Neutrophil (primary cell): ENCODE results near the gene GLRA3.

Experiments
- H3K27ac ChIP-seq: fragments of 200-600 bp; sonication (generic); 2 replicates; pipeline ENCODE4 v1.5.1; 2016; ENCODE audit warnings: mild to moderate bottlenecking, moderate library complexity
- H3K27me3 ChIP-seq: fragments of 200-600 bp; sonication (generic); 2 replicates; pipeline ENCODE4 v1.6.0; 2016; ENCODE audit warnings: mild to moderate bottlenecking
- H3K36me3 ChIP-seq: fragments of 200-600 bp; sonication (generic); 2 replicates; pipeline ENCODE4 v1.5.1; 2017
- H3K4me1 ChIP-seq, 2 experiments: fragments of 200-600 bp in 1 of 2; sonication (generic) in 1 of 2; 1 replicate in 1 of 2; 2 replicates in 1 of 2; pipeline versions ENCODE4 v1.5.1 to v1.6.1; 2013 to 2016; ENCODE audit warnings: low read depth in 1 of 2, low read length in 1 of 2, mild to moderate bottlenecking in 1 of 2, moderate library complexity in 1 of 2; ENCODE audit not compliant: control insufficient read depth in 1 of 2, insufficient read depth in 1 of 2
- H3K4me3 ChIP-seq, 2 experiments: fragments of 200-600 bp in 1 of 2; sonication (generic) in 1 of 2; 1 replicate in 1 of 2; 2 replicates in 1 of 2; pipeline ENCODE4 v1.5.1; 2013 to 2016; ENCODE audit warnings: low read depth in 1 of 2, low read length in 1 of 2, mild to moderate bottlenecking in 1 of 2, moderate library complexity in 1 of 2
- H3K9me3 ChIP-seq: fragments of 200-600 bp; sonication (generic); 2 replicates; pipeline ENCODE4 v1.5.1; 2016
- CTCF ChIP-seq: fragments of 200-600 bp; sonication (generic); IDR thresholded peaks from 2 replicates; pipeline ENCODE4 v1.5.1; 2016; ENCODE audit warnings: antibody characterized with exemption

Gene GLRA3

DNA sequence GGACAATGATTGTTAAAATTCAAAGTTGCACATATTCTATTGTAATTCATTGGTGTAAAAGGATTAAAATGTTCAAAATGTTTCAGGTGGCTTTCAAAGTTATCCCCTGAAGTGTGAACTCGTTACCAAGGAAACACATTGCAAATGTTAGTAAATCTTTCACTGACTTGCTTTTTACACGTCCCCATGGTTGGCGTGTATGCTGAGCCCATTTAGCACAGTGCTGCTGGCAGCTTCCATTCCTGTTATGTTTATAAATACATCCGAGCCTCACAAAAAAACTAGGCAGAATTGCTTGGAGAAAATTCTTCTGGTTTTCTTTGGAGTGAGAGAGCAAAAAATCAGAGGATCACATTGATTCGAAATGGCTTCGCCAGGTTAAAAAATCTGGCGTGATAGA, 200.9 kb downstream of the GLRA3 start:
- no peaks in the 10 kb centered on the region for H3K27me3 ChIP-seq
- no peak overlapping the region for H3K4me3 ChIP-seq
- H3K36me3 ChIP-seq, result no peaks in the 10 kb centered on the region
- no peak for TF ChIP-seq CTCF
- H3K4me1 ChIP-seq, result no peaks in the 10 kb centered on the region
- no peak overlapping the region for H3K27ac ChIP-seq
- no peaks in the 10 kb centered on the region for H3K9me3 ChIP-seq

GRCh38 chr4:174627473-174627872, 201.6 kb downstream of the GLRA3 start:
- Histone ChIP-seq H3K4me1 (no peaks in the 10 kb centered on the region), H3K4me3 (no peak overlapping the region)
- TF ChIP-seq CTCF, result no peak

DNA sequence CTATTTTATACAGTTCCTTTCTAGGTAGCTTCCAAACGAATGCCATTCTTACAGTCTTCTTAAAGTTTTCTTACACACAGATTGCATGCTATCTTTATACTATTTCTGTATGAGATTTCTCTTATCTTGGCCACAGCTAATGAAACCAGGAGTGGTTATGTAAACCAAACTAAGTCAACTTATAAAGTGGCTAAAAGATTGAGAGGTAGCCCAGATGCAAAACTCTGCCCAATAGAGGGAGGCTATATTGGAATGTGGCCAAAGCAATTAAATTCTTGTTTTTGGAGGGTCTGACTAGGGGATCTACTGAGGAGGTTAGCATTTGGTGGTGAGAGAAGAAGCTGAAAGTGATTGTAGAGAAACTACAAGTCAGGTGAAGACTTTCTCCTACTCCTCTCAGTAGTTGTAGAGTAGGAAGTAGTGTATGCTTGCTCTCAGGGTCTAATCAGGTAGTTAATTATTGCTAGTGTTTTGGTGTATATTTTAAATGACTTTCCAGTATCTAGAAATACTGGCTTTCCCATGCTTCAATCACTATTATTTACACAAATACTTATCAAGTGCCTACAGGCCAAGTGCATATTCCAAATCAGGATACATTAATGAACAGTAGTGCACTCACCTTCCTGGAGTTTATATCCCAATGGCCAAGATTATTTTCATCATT, 202.6 kb downstream of the GLRA3 start:
- no peak for TF ChIP-seq CTCF
- Histone ChIP-seq H3K9me3 (no peaks in the 10 kb centered on the region), H3K27ac (no peak overlapping the region), H3K36me3 (no peaks in the 10 kb centered on the region), H3K4me3 (no peak overlapping the region), H3K4me1 (no peaks in the 10 kb centered on the region), H3K27me3 (no peaks in the 10 kb centered on the region)

More at GRCh38 chr4:174627473-174627872, 201.6 kb downstream of the GLRA3 start:
- Histone ChIP-seq H3K27ac (no peak overlapping the region), H3K36me3 (no peaks in the 10 kb centered on the region), H3K27me3 (no peaks in the 10 kb centered on the region), H3K9me3 (no peaks in the 10 kb centered on the region)

GRCh38 chr4:174616661-174617060, 212.4 kb downstream of the GLRA3 start:
- no peak for TF ChIP-seq CTCF
- peaks cover 29 to 41% of the 10 kb centered on the region in 2 experiments for H3K4me1 ChIP-seq

GRCh38 chr4:174613979-174614378, 215.1 kb downstream of the GLRA3 start:
- H3K4me1 ChIP-seq, result peaks cover 29 to 41% of the 10 kb centered on the region in 2 experiments
- peak overlapping the region in 1 of 2 experiments; percentile 19 for H3K4me3 ChIP-seq
- H3K27ac ChIP-seq, result peak overlapping the region; percentile 76
- H3K36me3 ChIP-seq, result no peaks in the 10 kb centered on the region
- no peaks in the 10 kb centered on the region for H3K27me3 ChIP-seq
- no peak for TF ChIP-seq CTCF
- H3K9me3 ChIP-seq, result no peaks in the 10 kb centered on the region

More at GRCh38 chr4:174616661-174617060, 212.4 kb downstream of the GLRA3 start:
- Histone ChIP-seq H3K27ac (no peak overlapping the region), H3K9me3 (no peaks in the 10 kb centered on the region), H3K4me3 (no peak overlapping the region), H3K27me3 (no peaks in the 10 kb centered on the region), H3K36me3 (no peaks in the 10 kb centered on the region)
